T-helper 9 cell (primary cell): ENCODE data around the gene MAGI2.

Experiments used
- DNase-seq: peaks from one replicate; pipeline ENCODE4 v3.0.0-alpha.2; 2020

The MAGI2 gene

GRCh38 chr7:78111386-78111785 lies 1342.1 kb downstream of the MAGI2 start:
- no peak for DNase-seq

GRCh38 chr7:78103475-78103874 lies 1350.0 kb downstream of the MAGI2 start:
- no peak for DNase-seq

- no peak for DNase-seq
These were observed 1352.4 kb downstream of the MAGI2 start for GRCh38 chr7:78101076-78101475.

- no peak for DNase-seq
These were observed 1353.6 kb downstream of the MAGI2 start for GRCh38 chr7:78099715-78100394.

GRCh38 chr7:78095549-78095948 lies 1357.9 kb downstream of the MAGI2 start:
- DNase-seq: no peak

- DNase-seq: no peak
These were observed 1361.1 kb downstream of the MAGI2 start for GRCh38 chr7:78092331-78092730.

- no peak for DNase-seq
These were observed 1362.9 kb downstream of the MAGI2 start for GRCh38 chr7:78090616-78091015.

- DNase-seq: no peak
These were observed 1369.9 kb downstream of the MAGI2 start for GRCh38 chr7:78083476-78084120.

GRCh38 chr7:78082556-78082955 lies 1370.9 kb downstream of the MAGI2 start:
- DNase-seq: no peak

- no peak for DNase-seq
These were observed 1371.6 kb downstream of the MAGI2 start for GRCh38 chr7:78081888-78082287.

- DNase-seq: no peak
These were observed 1372.1 kb downstream of the MAGI2 start for GRCh38 chr7:78081344-78081743.

GRCh38 chr7:78080811-78081210 lies 1372.7 kb downstream of the MAGI2 start:
- DNase-seq: no peak

- no peak for DNase-seq
These were observed 1373.2 kb downstream of the MAGI2 start for GRCh38 chr7:78080241-78080640.

- DNase-seq: no peak
These were observed 1378.8 kb downstream of the MAGI2 start for GRCh38 chr7:78074713-78075112.

- DNase-seq: no peak
These were observed 1379.7 kb downstream of the MAGI2 start for GRCh38 chr7:78073609-78074382.

GRCh38 chr7:78072201-78072590 lies 1381.3 kb downstream of the MAGI2 start:
- no peak for DNase-seq

GRCh38 chr7:78071491-78072200 lies 1381.8 kb downstream of the MAGI2 start:
- DNase-seq: no peak

GRCh38 chr7:78066599-78066998 lies 1386.9 kb downstream of the MAGI2 start:
- DNase-seq: no peak

GRCh38 chr7:78063758-78064157 lies 1389.7 kb downstream of the MAGI2 start:
- DNase-seq: no peak

- no peak for DNase-seq
These were observed 1391.3 kb downstream of the MAGI2 start for GRCh38 chr7:78062214-78062613.

- no peak for DNase-seq
These were observed 1395.9 kb downstream of the MAGI2 start for GRCh38 chr7:78057571-78057970.

GRCh38 chr7:78055599-78055998 lies 1397.9 kb downstream of the MAGI2 start:
- DNase-seq: no peak

GRCh38 chr7:78055001-78055573 lies 1398.4 kb downstream of the MAGI2 start:
- DNase-seq: no peak
